22Rv1 (cell line): Measurements from ENCODE around the gene WDR4.
"Not testable (repeated sequence)": the region's sequence is repeated elsewhere in the genome, so short reads cannot be mapped to it uniquely, and the experiment has no call there.

Experiments used
- H3K27ac ChIP-seq: fragments of 450-650 bp; 2 replicates; pipeline ENCODE4 v1.5.1; 2017
- ZFX ChIP-seq: fragments of 450-650 bp; IDR thresholded peaks from 2 replicates; pipeline ENCODE4 v1.6.1; 2017; ENCODE audit warnings: antibody characterized with exemption, borderline replicate concordance
- TF ChIP-seq, protein P1 (sequence below): fragments of 450-650 bp; IDR thresholded peaks from 2 replicates; pipeline ENCODE4 v1.5.1; 2017; ENCODE audit warnings: mild to moderate bottlenecking

Gene WDR4

GRCh38 chr21:42845296-42845965 lies 33.9 kb downstream of the WDR4 start:
- TF ChIP-seq ZFX: no peak
- TF ChIP-seq, protein P1, sequence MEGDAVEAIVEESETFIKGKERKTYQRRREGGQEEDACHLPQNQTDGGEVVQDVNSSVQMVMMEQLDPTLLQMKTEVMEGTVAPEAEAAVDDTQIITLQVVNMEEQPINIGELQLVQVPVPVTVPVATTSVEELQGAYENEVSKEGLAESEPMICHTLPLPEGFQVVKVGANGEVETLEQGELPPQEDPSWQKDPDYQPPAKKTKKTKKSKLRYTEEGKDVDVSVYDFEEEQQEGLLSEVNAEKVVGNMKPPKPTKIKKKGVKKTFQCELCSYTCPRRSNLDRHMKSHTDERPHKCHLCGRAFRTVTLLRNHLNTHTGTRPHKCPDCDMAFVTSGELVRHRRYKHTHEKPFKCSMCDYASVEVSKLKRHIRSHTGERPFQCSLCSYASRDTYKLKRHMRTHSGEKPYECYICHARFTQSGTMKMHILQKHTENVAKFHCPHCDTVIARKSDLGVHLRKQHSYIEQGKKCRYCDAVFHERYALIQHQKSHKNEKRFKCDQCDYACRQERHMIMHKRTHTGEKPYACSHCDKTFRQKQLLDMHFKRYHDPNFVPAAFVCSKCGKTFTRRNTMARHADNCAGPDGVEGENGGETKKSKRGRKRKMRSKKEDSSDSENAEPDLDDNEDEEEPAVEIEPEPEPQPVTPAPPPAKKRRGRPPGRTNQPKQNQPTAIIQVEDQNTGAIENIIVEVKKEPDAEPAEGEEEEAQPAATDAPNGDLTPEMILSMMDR: no peak
- H3K27ac ChIP-seq: no peak overlapping the region

- H3K27ac ChIP-seq: no peak overlapping the region
- TF ChIP-seq, protein P1: no peak
- TF ChIP-seq ZFX: no peak
Observed at GRCh38 chr21:42844411-42845113, 34.8 kb downstream of the WDR4 start.

GRCh38 chr21:42843056-42843455 lies 36.3 kb downstream of the WDR4 start:
- no peak overlapping the region for H3K27ac ChIP-seq
- TF ChIP-seq, protein P1: no peak
- TF ChIP-seq ZFX: no peak

- not testable (repeated sequence) for H3K27ac ChIP-seq
Observed at GRCh38 chr21:42841916-42842655, 37.3 kb downstream of the WDR4 start.

- no peak overlapping the region for H3K27ac ChIP-seq
- TF ChIP-seq ZFX: no peak
- TF ChIP-seq, protein P1: no peak
Observed at GRCh38 chr21:42841156-42841915, 38.0 kb downstream of the WDR4 start.

DNA sequence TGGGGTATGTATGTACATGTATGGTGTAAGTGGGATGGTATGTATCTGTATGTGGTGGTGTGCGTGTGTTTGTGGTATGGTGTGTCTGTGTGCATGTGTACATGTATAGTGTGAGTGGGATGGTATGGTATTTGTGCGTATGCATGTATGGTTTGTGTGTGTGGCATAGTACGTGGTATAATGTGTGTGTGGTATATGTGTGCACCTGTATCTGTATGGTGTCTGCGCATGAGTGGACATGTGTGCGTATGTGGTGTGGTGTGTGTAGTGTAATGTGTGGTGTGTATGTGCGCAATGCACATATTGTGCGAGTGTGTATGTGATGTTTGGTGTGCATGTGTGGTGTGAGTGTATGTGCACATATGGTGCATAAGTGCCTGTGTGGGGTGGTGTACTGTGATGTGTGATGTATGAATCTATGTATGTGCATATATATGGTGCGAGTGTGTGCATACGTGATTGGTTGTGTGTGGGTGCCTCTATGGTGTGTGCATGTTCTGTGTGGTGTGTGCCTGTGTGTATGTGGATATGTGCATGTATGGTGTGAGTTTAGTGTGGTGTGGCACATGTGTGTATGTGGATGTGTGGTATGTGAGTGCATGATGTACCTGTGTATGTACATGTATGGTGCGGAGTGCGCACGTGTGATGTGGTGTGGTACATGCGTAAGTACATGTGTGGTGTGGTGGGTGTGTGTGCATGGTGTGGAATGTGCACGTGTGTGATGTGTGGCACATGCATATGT lies 38.8 kb downstream of the WDR4 start:
- no peak overlapping the region for H3K27ac ChIP-seq
- TF ChIP-seq, protein P1: no peak
- TF ChIP-seq ZFX: no peak
